ENCODE data around the gene RRP15.

The RRP15 gene

DNA sequence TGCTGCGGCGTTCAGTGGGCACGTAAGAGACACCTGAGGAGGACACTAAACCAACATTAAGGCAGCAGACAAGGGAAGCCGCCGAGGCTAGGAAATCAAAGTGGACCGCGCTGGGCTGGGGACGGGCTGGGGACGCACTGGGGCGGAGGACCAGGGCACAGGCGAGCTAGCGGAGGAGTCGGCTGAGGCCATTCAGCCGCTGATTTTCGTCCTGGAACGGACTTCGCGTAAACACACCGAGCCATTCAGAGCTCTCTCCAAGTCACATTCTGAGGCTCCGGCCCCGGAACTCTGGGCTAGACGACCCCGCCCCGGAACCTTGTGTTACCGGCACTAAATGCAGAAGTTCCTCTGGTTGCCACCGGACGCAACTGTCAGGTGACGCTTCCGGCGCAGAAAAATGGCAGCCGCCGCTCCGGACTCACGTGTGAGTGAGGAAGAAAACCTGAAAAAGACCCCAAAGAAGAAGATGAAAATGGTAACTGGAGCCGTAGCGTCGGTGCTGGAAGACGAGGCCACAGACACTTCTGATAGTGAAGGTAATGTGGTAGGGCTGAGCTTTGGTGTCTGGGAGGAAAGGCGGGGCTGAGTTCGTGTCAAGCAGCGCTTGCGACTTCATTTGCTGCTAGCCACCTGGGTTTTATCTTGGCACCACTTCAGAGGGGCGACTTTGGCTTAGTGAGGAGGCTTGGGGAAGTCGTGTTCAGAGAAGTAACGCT, at the start of gene RRP15:
Gene RRP15, plus strand, starts transcription at position 377 of the 719 bp plus-strand sequence. Its CDS starts 24 bp downstream, at position 401.
- DNase-seq: peak; percentile 81

GRCh38 chr1:218242171-218242570, 42.9 kb upstream of the RRP15 start:
- DNase-seq: no peak

GRCh38 chr1:218247339-218247738, 37.8 kb upstream of the RRP15 start:
- DNase-seq: no peak

DNA sequence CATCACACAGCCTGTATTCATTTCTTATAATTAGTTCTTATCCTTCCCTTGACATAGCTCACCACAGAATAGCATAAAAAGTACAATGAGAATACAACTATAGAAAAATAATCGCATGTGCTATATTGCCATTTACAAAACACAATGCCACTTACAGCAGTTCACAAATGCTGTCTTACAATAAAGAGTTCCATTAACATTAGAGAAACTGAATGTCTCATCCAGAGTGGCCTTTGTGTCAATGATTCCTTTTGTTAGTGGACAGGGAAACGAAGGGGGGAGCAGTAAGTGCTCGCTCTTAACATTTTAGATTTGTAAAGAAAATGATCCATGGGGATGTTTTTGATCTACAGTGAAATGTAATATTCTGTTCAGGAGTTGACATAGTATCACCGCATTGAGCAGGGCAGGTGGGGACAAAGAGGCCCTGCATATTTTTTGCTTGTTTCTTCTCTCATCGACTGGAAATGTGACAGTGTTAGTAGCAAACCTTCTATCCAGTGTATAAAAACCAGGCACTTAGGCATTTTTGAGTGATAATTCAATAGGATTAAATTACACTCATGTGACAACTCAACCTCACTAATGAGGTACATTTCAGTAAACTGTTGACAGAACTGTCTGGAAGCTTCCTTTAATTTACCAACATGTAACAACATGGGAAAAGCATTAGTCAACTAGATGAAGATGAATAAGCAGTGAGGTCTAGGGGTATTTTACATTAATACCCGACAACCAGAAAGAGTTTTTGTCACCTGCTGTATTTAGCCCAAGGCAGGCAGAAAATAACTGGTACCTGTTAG, 35.6 kb upstream of the RRP15 start:
- DNase-seq: no peak

GRCh38 chr1:218250492-218250891, 34.6 kb upstream of the RRP15 start:
- no peak for DNase-seq

- no peak for DNase-seq
These were observed 30.7 kb upstream of the RRP15 start for GRCh38 chr1:218254296-218254946.

GRCh38 chr1:218255090-218255489, 30.0 kb upstream of the RRP15 start:
- DNase-seq: no peak

GRCh38 chr1:218257371-218257770, 27.7 kb upstream of the RRP15 start:
- DNase-seq: no peak

DNA sequence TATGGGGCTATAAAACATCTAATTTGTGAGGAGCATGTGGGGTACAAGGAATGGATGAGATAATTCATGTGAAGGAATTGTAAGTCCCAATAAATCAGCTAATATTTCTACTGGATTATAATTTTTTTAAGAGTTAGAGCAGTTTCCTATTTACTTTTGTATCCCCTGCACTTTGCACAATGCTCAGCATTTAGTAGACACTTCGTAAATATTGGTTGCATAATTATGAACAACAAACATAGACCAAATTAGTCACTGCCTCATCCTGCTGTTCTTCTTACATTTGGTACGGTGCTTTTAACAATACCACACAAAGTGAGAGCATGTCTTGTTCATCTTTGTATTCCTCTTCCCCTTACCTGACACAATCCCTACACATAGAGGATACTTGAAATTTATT, 27.1 kb upstream of the RRP15 start:
- no peak for DNase-seq

DNA sequence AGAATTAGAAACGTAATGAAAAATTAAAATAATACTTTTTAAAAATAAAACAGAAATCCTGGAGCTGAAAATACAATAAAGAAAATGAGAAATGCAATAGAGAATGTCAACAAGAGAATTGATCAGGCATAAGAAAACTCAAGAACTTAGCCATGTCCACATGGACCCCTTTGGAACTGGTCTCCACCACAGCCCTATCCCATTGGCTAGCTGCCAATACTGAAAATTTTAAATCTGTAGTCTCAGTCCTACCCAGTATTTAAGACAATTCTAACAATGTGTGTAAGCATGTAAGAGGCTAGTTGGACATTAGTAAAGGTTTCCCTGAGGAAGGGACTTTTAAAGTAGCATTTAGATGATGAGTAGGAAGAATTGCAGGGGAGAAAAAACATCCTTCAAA, 25.8 kb upstream of the RRP15 start:
- DNase-seq: no peak

GRCh38 chr1:218259800-218260199, 25.3 kb upstream of the RRP15 start:
- DNase-seq: no peak

DNA sequence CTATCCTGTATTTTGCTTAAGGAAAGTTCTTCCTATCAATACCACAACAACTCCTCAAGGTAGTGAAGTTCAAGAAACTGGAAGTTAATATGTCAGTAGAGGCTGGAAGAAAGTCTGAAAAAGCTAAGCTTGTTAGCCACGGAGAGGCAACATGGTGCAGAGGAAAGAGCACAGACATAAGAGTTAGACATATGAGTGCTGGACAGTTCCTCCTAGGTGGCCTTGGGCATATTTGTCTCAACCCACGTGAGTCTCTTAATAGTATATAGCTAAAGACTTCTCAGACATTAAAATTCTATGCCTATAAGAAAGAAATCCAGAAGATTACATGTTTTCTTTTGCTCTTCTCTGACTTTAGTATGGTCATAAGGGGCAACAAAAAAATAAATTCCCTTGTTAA, 22.8 kb upstream of the RRP15 start:
- no peak for DNase-seq

GRCh38 chr1:218266356-218266755, 18.7 kb upstream of the RRP15 start:
- no peak for DNase-seq

- no peak for DNase-seq
These were observed 12.7 kb upstream of the RRP15 start for GRCh38 chr1:218272366-218272765.

DNA sequence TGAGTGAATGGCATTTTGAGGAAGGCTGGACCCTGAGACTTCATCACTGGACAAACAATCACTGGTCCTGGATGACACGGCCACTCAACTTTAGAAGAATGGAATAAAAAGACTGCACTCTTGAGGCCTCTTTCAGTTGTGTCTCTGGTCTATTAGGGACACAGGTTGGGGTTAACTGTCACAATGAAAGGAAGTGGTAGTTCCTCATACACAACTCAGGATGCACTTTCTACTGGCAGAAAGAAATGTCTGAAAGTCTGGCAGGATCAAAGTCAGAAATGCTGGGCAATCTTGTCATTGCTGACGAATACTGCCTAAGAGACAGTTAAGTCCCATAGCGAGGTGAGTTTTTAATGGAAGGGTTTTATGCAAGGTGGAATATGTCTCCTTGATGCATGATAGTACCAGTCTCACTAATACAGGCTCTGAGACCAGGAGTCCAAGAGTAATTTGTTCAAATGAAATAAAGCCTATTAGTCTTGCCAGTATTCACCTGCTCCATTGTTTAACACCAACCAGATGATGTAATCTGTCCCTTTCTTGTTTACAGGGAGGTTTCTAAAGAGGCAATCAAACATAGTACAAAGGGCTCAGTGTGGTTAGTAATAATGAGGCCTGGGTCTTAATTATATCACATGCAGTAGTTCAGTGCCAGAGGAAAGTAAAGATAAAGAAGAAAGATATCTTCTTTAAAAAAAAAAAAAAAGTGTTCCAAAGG, 11.2 kb upstream of the RRP15 start:
- no peak for DNase-seq

GRCh38 chr1:218274511-218274910, 10.6 kb upstream of the RRP15 start:
- no peak for DNase-seq

DNA sequence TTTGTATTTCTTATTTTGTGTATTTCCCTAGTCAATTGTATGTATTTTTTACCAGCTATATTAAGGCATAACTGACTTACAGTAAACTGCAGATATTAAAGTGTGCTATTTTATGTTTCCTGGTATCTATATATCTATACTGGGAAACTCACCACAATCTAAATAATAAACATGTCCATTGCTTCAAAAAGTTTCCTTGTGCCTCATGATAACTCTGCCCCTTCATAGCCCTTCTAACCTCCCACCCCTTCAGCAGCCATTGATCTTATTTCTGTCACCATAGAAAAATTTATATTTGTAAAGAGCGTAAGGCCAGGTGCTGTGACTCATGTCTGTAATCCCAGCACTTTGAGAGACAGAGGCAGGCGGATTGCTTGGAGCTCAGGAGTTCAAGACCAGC, 9.3 kb upstream of the RRP15 start:
- DNase-seq: no peak

DNA sequence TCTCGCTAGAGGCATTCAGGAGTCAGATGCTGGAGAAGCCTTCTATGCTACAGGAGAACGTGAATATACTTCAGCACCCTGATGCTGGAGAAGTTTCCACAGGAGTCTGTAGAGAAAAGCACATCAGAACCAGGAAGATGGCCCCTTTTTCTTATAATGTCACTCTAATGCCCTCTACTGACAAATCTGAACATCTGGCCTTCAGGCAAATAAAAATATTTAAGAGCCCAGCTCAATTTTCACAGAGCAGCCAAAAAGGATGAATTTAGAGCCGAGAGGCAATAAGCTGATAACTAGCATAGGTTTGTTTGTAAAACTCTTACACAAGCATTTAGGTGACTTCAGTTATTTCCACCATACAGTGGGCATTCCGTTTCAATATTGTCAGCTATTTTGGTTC, 3.8 kb upstream of the RRP15 start:
- no peak for DNase-seq

- DNase-seq: no peak
These were observed 646 bp upstream of the RRP15 start for GRCh38 chr1:218284377-218284916.

- DNase-seq: no peak
These were observed 7.4 kb downstream of the RRP15 start for GRCh38 chr1:218292515-218292914.

DNA sequence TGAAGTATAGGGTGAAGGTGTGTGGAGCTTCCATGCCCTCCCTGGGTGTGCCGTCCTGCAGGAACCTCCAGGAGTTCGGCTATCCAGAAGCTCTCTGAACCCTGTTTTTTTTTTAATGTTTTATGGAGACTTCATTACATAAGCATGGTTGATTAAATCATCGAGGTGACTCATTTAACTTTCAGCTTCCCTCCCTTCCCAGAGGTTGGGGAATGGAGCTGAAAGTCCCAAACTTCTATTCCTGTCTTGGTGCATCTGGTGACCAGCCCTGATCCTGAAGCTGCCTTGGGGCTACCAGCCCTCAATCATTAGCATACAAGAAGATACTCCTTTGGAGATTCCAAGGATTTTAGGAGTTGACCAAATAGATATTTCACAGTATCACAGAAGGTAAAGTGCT, 9.5 kb downstream of the RRP15 start:
- DNase-seq: no peak

GRCh38 chr1:218296162-218296561, 11.1 kb downstream of the RRP15 start:
- DNase-seq: no peak

GRCh38 chr1:218297461-218297860, 12.4 kb downstream of the RRP15 start:
- DNase-seq: no peak

All from NCI-H1694 treated with DMSO at 0.1 percent for 48 hours (cell line).